Testis (tissue), 2 donors: Measurements from ENCODE around the gene RUVBL2.

Experiments used
- CTCF ChIP-seq, 3 experiments: fragments of 450-650 bp in 2 of 3; fragments of 200-600 bp in 1 of 3; sonication (generic) in 1 of 3; IDR thresholded peaks; one replicate each; pipeline ENCODE4 v1.5.1; 2016 to 2019; ENCODE audit warnings: antibody characterized with exemption in 3 of 3, mild to moderate bottlenecking in 2 of 3, moderate library complexity in 1 of 3
- POLR2A ChIP-seq: fragments of 450-650 bp; IDR thresholded peaks from one replicate; pipeline ENCODE4 v1.6.1; 2017; ENCODE audit warnings: antibody characterized with exemption, mild to moderate bottlenecking, moderate library complexity

DNA sequence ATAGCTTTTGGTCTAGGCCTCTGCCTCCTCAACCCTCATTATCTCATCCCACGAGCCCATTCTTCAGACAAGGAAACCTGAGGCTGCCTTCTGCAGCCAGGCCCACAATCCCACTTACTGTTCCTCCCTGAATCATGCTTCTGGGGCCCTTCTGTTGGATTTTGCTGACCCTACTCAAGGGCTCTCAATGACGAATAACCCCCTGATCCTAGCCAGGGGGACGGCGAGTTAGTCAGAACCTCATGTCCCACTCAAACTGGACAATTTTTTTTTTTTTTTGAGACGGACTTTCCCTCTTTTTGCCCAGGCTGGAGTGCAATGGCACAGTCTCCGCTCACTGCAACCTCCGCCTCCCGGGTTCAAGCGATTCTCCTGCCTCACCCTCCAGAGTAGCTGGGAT lies 28.4 kb downstream of the RUVBL2 start:
- TF ChIP-seq CTCF (IDR thresholded peaks at IDR 0.05) (no peak), POLR2A (no peak)
